ENCODE results near the gene FBRS.

Gene FBRS

GRCh38 chr16:30665155-30665829 is 7.1 kb downstream of the FBRS start:
- H3K27me3 Mint-ChIP-seq, result no peaks in the 10 kb centered on the region
- DNase-seq (ENCODE audit: low spot score in 2 of 2) (no peak), ATAC-seq (ENCODE audit: low read depth) (no peak)
- no peak overlapping the region for H3K4me3 Mint-ChIP-seq
- H3K27ac Mint-ChIP-seq, result peak overlapping the region; percentile 31
- peaks cover 41% of the 10 kb centered on the region for H3K36me3 Mint-ChIP-seq
- no peaks in the 10 kb centered on the region for H3K9me3 Mint-ChIP-seq
- peaks cover 19% of the 10 kb centered on the region for H3K4me1 Mint-ChIP-seq

- ATAC-seq (ENCODE audit: low read depth) (no peak), DNase-seq (ENCODE audit: low spot score in 2 of 2) (no peak)
- peaks cover 38% of the 10 kb centered on the region for H3K36me3 Mint-ChIP-seq
- no peaks in the 10 kb centered on the region for H3K9me3 Mint-ChIP-seq
- H3K4me1 Mint-ChIP-seq, result peaks cover 15% of the 10 kb centered on the region
- no peak overlapping the region for H3K4me3 Mint-ChIP-seq
- H3K27me3 Mint-ChIP-seq, result no peaks in the 10 kb centered on the region
- no peak overlapping the region for H3K27ac Mint-ChIP-seq
These were observed 7.6 kb downstream of the FBRS start for GRCh38 chr16:30665830-30666190.

- Mint-ChIP-seq H3K27ac (no peak overlapping the region), H3K4me3 (no peak overlapping the region), H3K27me3 (no peaks in the 10 kb centered on the region), H3K4me1 (peaks cover 6% of the 10 kb centered on the region), H3K36me3 (peaks cover 35% of the 10 kb centered on the region), H3K9me3 (no peaks in the 10 kb centered on the region)
- ATAC-seq (ENCODE audit: low read depth) (no peak), DNase-seq (ENCODE audit: low spot score in 2 of 2) (no peak)
These were observed 8.4 kb downstream of the FBRS start for GRCh38 chr16:30666681-30667080.

- no peaks in the 10 kb centered on the region for H3K27me3 Mint-ChIP-seq
- peaks cover 5% of the 10 kb centered on the region for H3K4me1 Mint-ChIP-seq
- ATAC-seq (ENCODE audit: low read depth), result no peak
- peak overlapping the region; percentile 5 for H3K27ac Mint-ChIP-seq
- DNase-seq (ENCODE audit: low spot score in 2 of 2), result no peak
- peaks cover 35% of the 10 kb centered on the region for H3K36me3 Mint-ChIP-seq
- H3K9me3 Mint-ChIP-seq, result no peaks in the 10 kb centered on the region
- H3K4me3 Mint-ChIP-seq, result no peak overlapping the region
These were observed 9.2 kb downstream of the FBRS start for GRCh38 chr16:30667361-30667905.

- H3K4me1 Mint-ChIP-seq, result peaks cover 5% of the 10 kb centered on the region
These were observed 10.2 kb downstream of the FBRS start for GRCh38 chr16:30668393-30668792.

GRCh38 chr16:30669026-30669902 is 11.0 kb downstream of the FBRS start:
- DNase-seq (ENCODE audit: low spot score in 2 of 2), result no peak
- peaks cover 27% of the 10 kb centered on the region for H3K36me3 Mint-ChIP-seq
- H3K4me3 Mint-ChIP-seq, result no peak overlapping the region
- H3K4me1 Mint-ChIP-seq, result peaks cover 2% of the 10 kb centered on the region
- no peak overlapping the region for H3K27ac Mint-ChIP-seq
- no peaks in the 10 kb centered on the region for H3K27me3 Mint-ChIP-seq
- ATAC-seq (ENCODE audit: low read depth), result no peak
- no peaks in the 10 kb centered on the region for H3K9me3 Mint-ChIP-seq

More at GRCh38 chr16:30668393-30668792, 10.2 kb downstream of the FBRS start:
- H3K4me3 Mint-ChIP-seq, result no peak overlapping the region
- no peak overlapping the region for H3K27ac Mint-ChIP-seq
- H3K36me3 Mint-ChIP-seq, result peaks cover 31% of the 10 kb centered on the region
- no peaks in the 10 kb centered on the region for H3K27me3 Mint-ChIP-seq
- ATAC-seq (ENCODE audit: low read depth), result no peak
- DNase-seq (ENCODE audit: low spot score in 2 of 2), result no peak
- H3K9me3 Mint-ChIP-seq, result no peaks in the 10 kb centered on the region

- H3K27me3 Mint-ChIP-seq, result no peaks in the 10 kb centered on the region
- DNase-seq (ENCODE audit: low spot score in 2 of 2) (no peak), ATAC-seq (ENCODE audit: low read depth) (peak; percentile 19)
- H3K36me3 Mint-ChIP-seq, result peaks cover 23% of the 10 kb centered on the region
- H3K4me1 Mint-ChIP-seq, result peaks cover 2% of the 10 kb centered on the region
- H3K27ac Mint-ChIP-seq, result no peak overlapping the region
- no peaks in the 10 kb centered on the region for H3K9me3 Mint-ChIP-seq
- H3K4me3 Mint-ChIP-seq, result no peak overlapping the region
These were observed 11.9 kb downstream of the FBRS start for GRCh38 chr16:30669903-30670824.

GRCh38 chr16:30675143-30675542 is 16.9 kb downstream of the FBRS start:
- Mint-ChIP-seq H3K4me1 (no peaks in the 10 kb centered on the region), H3K27ac (no peak overlapping the region), H3K4me3 (no peak overlapping the region), H3K36me3 (no peaks in the 10 kb centered on the region), H3K9me3 (no peaks in the 10 kb centered on the region), H3K27me3 (no peaks in the 10 kb centered on the region)
- DNase-seq (ENCODE audit: low spot score in 2 of 2) (no peak), ATAC-seq (ENCODE audit: low read depth) (no peak)

GRCh38 chr16:30677931-30678585 is 19.8 kb downstream of the FBRS start:
- Mint-ChIP-seq H3K4me1 (peaks cover 3% of the 10 kb centered on the region), H3K27me3 (no peaks in the 10 kb centered on the region), H3K36me3 (no peaks in the 10 kb centered on the region), H3K4me3 (no peak overlapping the region), H3K27ac (no peak overlapping the region), H3K9me3 (no peaks in the 10 kb centered on the region)
- DNase-seq (ENCODE audit: low spot score in 2 of 2), result no peak
- ATAC-seq (ENCODE audit: low read depth), result no peak

GRCh38 chr16:30678586-30678970 is 20.3 kb downstream of the FBRS start:
- DNase-seq (ENCODE audit: low spot score in 2 of 2) (no peak), ATAC-seq (ENCODE audit: low read depth) (no peak)
- Mint-ChIP-seq H3K9me3 (no peaks in the 10 kb centered on the region), H3K27me3 (no peaks in the 10 kb centered on the region), H3K4me1 (peaks cover 3% of the 10 kb centered on the region), H3K27ac (no peak overlapping the region), H3K36me3 (no peaks in the 10 kb centered on the region), H3K4me3 (no peak overlapping the region)

- Mint-ChIP-seq H3K4me3 (no peak overlapping the region), H3K27ac (no peak overlapping the region), H3K27me3 (no peaks in the 10 kb centered on the region), H3K9me3 (no peaks in the 10 kb centered on the region), H3K4me1 (peaks cover 3% of the 10 kb centered on the region), H3K36me3 (no peaks in the 10 kb centered on the region)
- DNase-seq (ENCODE audit: low spot score in 2 of 2) (no peak), ATAC-seq (ENCODE audit: low read depth) (no peak)
These were observed 22.1 kb downstream of the FBRS start for GRCh38 chr16:30680326-30680725.

- H3K4me3 Mint-ChIP-seq, result no peak overlapping the region
- H3K9me3 Mint-ChIP-seq, result no peaks in the 10 kb centered on the region
- H3K4me1 Mint-ChIP-seq, result peaks cover 4% of the 10 kb centered on the region
- ATAC-seq (ENCODE audit: low read depth), result no peak
- H3K27me3 Mint-ChIP-seq, result no peaks in the 10 kb centered on the region
- H3K36me3 Mint-ChIP-seq, result no peaks in the 10 kb centered on the region
- H3K27ac Mint-ChIP-seq, result no peak overlapping the region
- DNase-seq (ENCODE audit: low spot score in 2 of 2), result no peak
These were observed 30.5 kb downstream of the FBRS start for GRCh38 chr16:30688701-30689100.

- no peaks in the 10 kb centered on the region for H3K27me3 Mint-ChIP-seq
- peaks cover 7% of the 10 kb centered on the region for H3K4me1 Mint-ChIP-seq
- H3K36me3 Mint-ChIP-seq, result no peaks in the 10 kb centered on the region
- DNase-seq (ENCODE audit: low spot score in 2 of 2) (no peak), ATAC-seq (ENCODE audit: low read depth) (no peak)
- H3K27ac Mint-ChIP-seq, result no peak overlapping the region
- no peaks in the 10 kb centered on the region for H3K9me3 Mint-ChIP-seq
- H3K4me3 Mint-ChIP-seq, result no peak overlapping the region
These were observed 33.7 kb downstream of the FBRS start for GRCh38 chr16:30691907-30692306.
